Gastroesophageal sphincter (tissue), 4 donors: ENCODE data around the gene ACAN. TPM values are rescaled to one million over a fixed set of nuclear protein-coding genes. Genes with fewer than 3 reads are reported as not detected.

Source experiments
- ATAC-seq: fragments of 150-250 bp; one replicate; pipeline ENCODE4 v1.9.1; 2016; ENCODE audit warnings: mild to moderate bottlenecking, moderate library complexity
- H3K27ac ChIP-seq, 4 donors: fragments of 200-600 bp; sonication (generic) in 3 of 4; 1 replicate in 3 of 4; 2 replicates in 1 of 4; pipeline ENCODE4 v1.5.1; 2016 to 2019
- H3K27me3 ChIP-seq: fragments of 200-600 bp; sonication (generic); one replicate; pipeline ENCODE4 v1.5.1; 2019
- H3K36me3 ChIP-seq, 2 donors: fragments of 200-600 bp; sonication (generic); one replicate each; pipeline ENCODE4 v1.5.1; 2019; ENCODE audit warnings: control low read depth in 1 of 2
- H3K4me1 ChIP-seq, 3 donors: fragments of 200-600 bp; sonication (generic); 1 replicate in 2 of 3; 2 replicates in 1 of 3; pipeline ENCODE4 v1.5.1; 2016 to 2019; ENCODE audit warnings: control low read depth in 2 of 3
- H3K4me3 ChIP-seq, 2 donors: fragments of 200-600 bp; sonication (generic); one replicate each; pipeline ENCODE4 v1.5.1; 2019; ENCODE audit warnings: mild to moderate bottlenecking in 1 of 2, moderate library complexity in 1 of 2
- H3K9me3 ChIP-seq, 3 donors: fragments of 200-600 bp; sonication (generic); one replicate each; pipeline ENCODE4 v1.5.1; 2017 to 2019; ENCODE audit warnings: control low read depth in 2 of 3
- EP300 ChIP-seq: sonication (generic); formaldehyde crosslinking; IDR thresholded peaks from one replicate; pipeline ENCODE4 v1.6.1; 2017; ENCODE audit warnings: antibody characterized with exemption, mild to moderate bottlenecking
- POLR2A ChIP-seq, 2 donors: fragments of 450-650 bp; IDR thresholded peaks; one replicate each; pipeline ENCODE4 v1.6.1; 2017; ENCODE audit warnings: antibody characterized with exemption in 2 of 2, mild to moderate bottlenecking in 2 of 2, moderate library complexity in 1 of 2
- POLR2AphosphoS5 ChIP-seq: sonication (generic); formaldehyde crosslinking; IDR thresholded peaks from one replicate; pipeline ENCODE4 v1.6.1; 2017; ENCODE audit warnings: antibody characterized with exemption
- WGBS, 2 donors: methylation state at CpG; one replicate each; pipeline ENCODE4 v1.1.5; 2018; ENCODE audit warnings: low coverage in 1 of 2; 5-methylcytosine and 5-hydroxymethylcytosine counted together
- total RNA-seq, 4 donors: library from RNA; depleted of rRNA; stranded (reverse); fragments of >200 nt; gene quantifications; one replicate each; pipeline ENCODE4 v1.1.0, GENCODE V29; 2016
- TF ChIP-seq, protein P1 (sequence below), 4 experiments: fragments of 200-600 bp in 2 of 4; fragments of 450-650 bp in 2 of 4; sonication (generic) in 1 of 4; IDR thresholded peaks; one replicate each; pipeline ENCODE4 v1.5.1; 2017 to 2019; ENCODE audit warnings: antibody characterized with exemption in 4 of 4, mild to moderate bottlenecking in 2 of 4, moderate library complexity in 2 of 4

Gene ACAN
- total RNA-seq, 4 donors from 2014 or later: 0.04 to 0.17 (median 0.13) TPM; not detected in 1

DNA sequence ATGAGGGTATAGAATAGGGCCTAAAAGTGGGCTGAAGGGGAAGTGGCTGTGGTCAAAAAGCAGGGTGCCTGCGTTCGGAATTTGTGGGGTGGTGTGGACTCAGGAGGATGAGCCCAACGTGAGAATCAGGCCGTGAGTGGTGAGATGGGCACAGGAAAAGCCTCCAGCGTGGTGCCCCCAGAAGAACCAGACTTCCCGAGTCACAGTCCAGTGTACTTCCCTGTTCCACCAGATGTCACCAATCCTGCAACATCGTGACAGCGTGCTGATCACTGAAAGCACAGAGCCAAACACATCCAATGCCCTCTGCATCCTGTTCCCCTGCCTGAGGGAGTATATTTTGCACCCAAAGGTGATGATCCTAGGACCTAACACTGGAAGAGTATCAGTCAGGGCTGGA, 20.8 kb upstream of the ACAN start:
- no peaks in the 10 kb centered on the region for H3K4me1 ChIP-seq
- TF ChIP-seq POLR2A (IDR thresholded peaks at IDR 0.05) (no peak), EP300 (no peak), POLR2AphosphoS5 (no peak)
- TF ChIP-seq, protein P1, sequence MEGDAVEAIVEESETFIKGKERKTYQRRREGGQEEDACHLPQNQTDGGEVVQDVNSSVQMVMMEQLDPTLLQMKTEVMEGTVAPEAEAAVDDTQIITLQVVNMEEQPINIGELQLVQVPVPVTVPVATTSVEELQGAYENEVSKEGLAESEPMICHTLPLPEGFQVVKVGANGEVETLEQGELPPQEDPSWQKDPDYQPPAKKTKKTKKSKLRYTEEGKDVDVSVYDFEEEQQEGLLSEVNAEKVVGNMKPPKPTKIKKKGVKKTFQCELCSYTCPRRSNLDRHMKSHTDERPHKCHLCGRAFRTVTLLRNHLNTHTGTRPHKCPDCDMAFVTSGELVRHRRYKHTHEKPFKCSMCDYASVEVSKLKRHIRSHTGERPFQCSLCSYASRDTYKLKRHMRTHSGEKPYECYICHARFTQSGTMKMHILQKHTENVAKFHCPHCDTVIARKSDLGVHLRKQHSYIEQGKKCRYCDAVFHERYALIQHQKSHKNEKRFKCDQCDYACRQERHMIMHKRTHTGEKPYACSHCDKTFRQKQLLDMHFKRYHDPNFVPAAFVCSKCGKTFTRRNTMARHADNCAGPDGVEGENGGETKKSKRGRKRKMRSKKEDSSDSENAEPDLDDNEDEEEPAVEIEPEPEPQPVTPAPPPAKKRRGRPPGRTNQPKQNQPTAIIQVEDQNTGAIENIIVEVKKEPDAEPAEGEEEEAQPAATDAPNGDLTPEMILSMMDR (IDR thresholded peaks at IDR 0.05): no peak
- ATAC-seq: no peak
- H3K27ac ChIP-seq: no peak overlapping the region
- no peaks in the 10 kb centered on the region for H3K9me3 ChIP-seq
- no peaks in the 10 kb centered on the region for H3K36me3 ChIP-seq
- H3K27me3 ChIP-seq: no peaks in the 10 kb centered on the region
- WGBS, 2 donors: 62 to 75% methylated on average over 6 to 8 of the region's 8 CpGs
- H3K4me3 ChIP-seq: no peak overlapping the region

DNA sequence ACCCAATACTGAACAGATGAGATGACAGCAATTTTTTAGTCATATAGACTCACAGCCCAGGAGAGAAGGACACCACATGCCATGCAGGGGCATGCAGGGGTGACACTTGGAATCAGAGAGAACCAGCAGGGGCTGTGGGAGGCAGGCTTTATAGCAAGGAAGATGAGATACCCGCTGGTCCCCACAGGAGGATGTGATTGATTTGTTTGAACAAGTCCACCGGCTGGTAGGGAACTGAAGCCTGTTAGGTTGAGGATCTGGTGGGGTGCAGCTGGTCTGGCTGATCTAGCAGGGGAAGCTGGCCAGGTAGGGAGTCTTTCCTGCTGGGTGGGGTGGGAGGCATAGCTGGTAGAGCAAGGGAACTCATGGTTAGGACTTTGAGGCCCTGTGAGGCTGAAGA, 18.0 kb upstream of the ACAN start:
- H3K27me3 ChIP-seq: no peaks in the 10 kb centered on the region
- no peaks in the 10 kb centered on the region for H3K9me3 ChIP-seq
- TF ChIP-seq POLR2AphosphoS5: no peak
- no peaks in the 10 kb centered on the region for H3K4me1 ChIP-seq
- no peak overlapping the region for H3K4me3 ChIP-seq
- no peak for ATAC-seq
- H3K36me3 ChIP-seq: no peaks in the 10 kb centered on the region
- 48 to 49% methylated on average over 2 of the region's 2 CpGs for WGBS, 2 donors
- no peak overlapping the region for H3K27ac ChIP-seq

DNA sequence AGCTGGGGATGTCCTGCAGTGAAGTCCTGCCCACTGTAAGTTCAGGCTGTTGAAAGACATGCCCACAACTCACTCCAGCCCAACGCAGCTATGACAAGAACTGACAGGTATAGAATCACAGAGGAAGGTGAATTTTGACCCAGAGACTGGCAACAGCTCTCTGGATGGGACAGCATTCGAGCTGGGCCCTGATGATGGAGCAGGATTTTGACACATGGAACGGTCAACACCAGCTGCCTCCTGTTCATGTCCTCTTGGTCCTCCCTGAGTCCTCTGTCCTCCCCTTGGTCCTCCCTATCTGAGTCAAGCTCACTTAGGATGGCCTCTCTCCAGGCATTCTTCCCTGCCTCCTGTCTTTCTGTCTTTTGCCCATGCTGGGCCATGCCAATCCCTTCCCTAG, 15.2 kb upstream of the ACAN start:
- H3K9me3 ChIP-seq: no peaks in the 10 kb centered on the region
- TF ChIP-seq, protein P1 (IDR thresholded peaks at IDR 0.05): no peak
- no peak for TF ChIP-seq EP300
- no peak for TF ChIP-seq POLR2AphosphoS5
- TF ChIP-seq POLR2A (IDR thresholded peaks at IDR 0.05): no peak
- no peak overlapping the region for H3K4me3 ChIP-seq
- H3K36me3 ChIP-seq: no peaks in the 10 kb centered on the region
- no CpG with 5 or more reads among the region's 3 CpGs for WGBS, 2 donors
- ATAC-seq: no peak
- H3K27me3 ChIP-seq: peaks cover 16% of the 10 kb centered on the region
- no peak overlapping the region for H3K27ac ChIP-seq
- no peaks in the 10 kb centered on the region for H3K4me1 ChIP-seq

DNA sequence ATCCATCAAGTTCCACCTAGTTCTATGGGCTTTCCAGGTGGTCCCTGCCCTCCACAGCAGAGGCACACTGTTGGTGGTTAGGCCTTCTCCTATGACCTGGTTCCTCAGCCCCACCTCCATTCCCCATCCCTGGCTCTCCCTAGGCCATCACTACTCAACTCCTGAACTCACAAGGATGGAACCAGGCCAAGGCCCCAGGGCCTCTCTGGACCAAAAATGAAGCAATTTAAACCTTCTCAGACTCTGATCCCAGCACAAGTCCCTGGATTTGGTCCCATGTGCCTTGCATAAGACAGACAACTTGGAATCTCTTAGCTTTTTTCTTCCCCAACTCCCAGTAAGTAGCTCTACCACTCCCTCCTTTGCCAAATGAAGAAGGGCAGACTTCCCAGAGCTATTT, 14.4 kb upstream of the ACAN start:
- H3K9me3 ChIP-seq: no peaks in the 10 kb centered on the region
- no peak for TF ChIP-seq POLR2A (IDR thresholded peaks at IDR 0.05)
- TF ChIP-seq POLR2AphosphoS5: no peak
- TF ChIP-seq, protein P1 (IDR thresholded peaks at IDR 0.05): no peak
- no peak for TF ChIP-seq EP300
- no peak overlapping the region for H3K4me3 ChIP-seq
- no peak for ATAC-seq
- no peaks in the 10 kb centered on the region for H3K4me1 ChIP-seq
- H3K27ac ChIP-seq: no peak overlapping the region
- no peaks in the 10 kb centered on the region for H3K36me3 ChIP-seq
- H3K27me3 ChIP-seq: peaks cover 23% of the 10 kb centered on the region

DNA sequence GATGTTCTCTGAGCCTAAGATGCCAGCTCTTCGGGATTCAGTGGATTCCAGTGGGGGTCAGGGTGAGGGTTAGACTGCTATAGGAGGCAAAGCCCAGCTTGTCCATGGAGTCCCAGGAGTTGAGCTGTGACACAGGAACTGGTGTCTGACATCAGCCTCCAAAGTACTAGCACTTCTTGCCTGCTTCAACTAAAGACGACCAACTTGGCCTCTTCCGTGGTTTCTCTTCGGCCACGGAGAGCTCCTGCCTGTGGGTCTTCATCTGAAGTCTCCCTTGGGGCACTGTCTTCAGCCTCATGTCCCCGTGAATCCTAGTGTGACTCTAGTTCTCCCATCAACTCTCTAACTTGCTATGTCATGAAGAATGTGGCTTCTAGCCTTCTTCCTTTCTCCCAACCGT, 12.8 kb upstream of the ACAN start:
- Histone ChIP-seq H3K9me3 (no peaks in the 10 kb centered on the region), H3K27ac (no peak overlapping the region), H3K4me3 (no peak overlapping the region), H3K27me3 (peaks cover 40% of the 10 kb centered on the region), H3K4me1 (no peaks in the 10 kb centered on the region), H3K36me3 (no peaks in the 10 kb centered on the region)
- no peak for ATAC-seq
- WGBS, 2 donors: 81 to 86% methylated on average over 4 to 6 of the region's 7 CpGs
- no peak for TF ChIP-seq EP300
- TF ChIP-seq POLR2AphosphoS5: no peak
- no peak for TF ChIP-seq POLR2A (IDR thresholded peaks at IDR 0.05)
- TF ChIP-seq, protein P1 (IDR thresholded peaks at IDR 0.05): no peak
